Astrocyte of the cerebellum (primary cell): ENCODE measurements around the gene ZGPAT.

Experiments
- DNase-seq: peaks from one replicate; pipeline ENCODE4 v3.0.0-alpha.2; 2011; ENCODE audit warnings: low read depth
- H3K4me3 ChIP-seq: 2 replicates; pipeline ENCODE4 v1.5.1; 2011; ENCODE audit warnings: mild to moderate bottlenecking, low read depth, low read length, moderate library complexity
- in situ Hi-C: cut with HindIII; loops from 2 replicates; pipeline ENCODE4 v1.10.0; 2017; ENCODE audit warnings: low sequenced_read_pairs
- TF ChIP-seq, protein P1 (sequence below): IDR thresholded peaks from 2 replicates; pipeline ENCODE4 v1.5.1; 2012; ENCODE audit warnings: low read length, low read depth, moderate library complexity, mild to moderate bottlenecking; ENCODE audit errors: missing control alignments

ZGPAT gene

DNA sequence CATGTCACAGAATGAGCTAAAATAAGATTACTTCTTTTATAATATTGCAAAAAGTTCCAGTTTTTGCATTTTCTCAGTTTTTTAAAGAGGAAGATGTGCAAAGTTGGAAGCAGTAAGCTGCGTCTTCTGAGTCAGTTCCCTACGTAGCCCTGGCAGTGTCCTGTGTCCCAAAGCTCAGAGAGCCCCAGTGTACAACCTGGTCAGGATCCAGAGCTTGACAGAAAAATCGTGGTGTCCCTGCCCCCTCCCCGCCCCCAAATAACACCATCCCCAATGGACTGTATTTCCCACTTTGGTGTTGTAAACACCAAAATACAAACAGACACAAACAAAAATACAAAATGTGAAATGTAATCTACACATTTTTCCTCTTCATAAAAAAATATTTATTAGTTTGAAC, 36.3 kb downstream of the ZGPAT start:
- H3K4me3 ChIP-seq: no peak overlapping the region
- TF ChIP-seq, protein P1, sequence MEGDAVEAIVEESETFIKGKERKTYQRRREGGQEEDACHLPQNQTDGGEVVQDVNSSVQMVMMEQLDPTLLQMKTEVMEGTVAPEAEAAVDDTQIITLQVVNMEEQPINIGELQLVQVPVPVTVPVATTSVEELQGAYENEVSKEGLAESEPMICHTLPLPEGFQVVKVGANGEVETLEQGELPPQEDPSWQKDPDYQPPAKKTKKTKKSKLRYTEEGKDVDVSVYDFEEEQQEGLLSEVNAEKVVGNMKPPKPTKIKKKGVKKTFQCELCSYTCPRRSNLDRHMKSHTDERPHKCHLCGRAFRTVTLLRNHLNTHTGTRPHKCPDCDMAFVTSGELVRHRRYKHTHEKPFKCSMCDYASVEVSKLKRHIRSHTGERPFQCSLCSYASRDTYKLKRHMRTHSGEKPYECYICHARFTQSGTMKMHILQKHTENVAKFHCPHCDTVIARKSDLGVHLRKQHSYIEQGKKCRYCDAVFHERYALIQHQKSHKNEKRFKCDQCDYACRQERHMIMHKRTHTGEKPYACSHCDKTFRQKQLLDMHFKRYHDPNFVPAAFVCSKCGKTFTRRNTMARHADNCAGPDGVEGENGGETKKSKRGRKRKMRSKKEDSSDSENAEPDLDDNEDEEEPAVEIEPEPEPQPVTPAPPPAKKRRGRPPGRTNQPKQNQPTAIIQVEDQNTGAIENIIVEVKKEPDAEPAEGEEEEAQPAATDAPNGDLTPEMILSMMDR: no peak
- in situ Hi-C loops: no loop called here
- no peak for DNase-seq

DNA sequence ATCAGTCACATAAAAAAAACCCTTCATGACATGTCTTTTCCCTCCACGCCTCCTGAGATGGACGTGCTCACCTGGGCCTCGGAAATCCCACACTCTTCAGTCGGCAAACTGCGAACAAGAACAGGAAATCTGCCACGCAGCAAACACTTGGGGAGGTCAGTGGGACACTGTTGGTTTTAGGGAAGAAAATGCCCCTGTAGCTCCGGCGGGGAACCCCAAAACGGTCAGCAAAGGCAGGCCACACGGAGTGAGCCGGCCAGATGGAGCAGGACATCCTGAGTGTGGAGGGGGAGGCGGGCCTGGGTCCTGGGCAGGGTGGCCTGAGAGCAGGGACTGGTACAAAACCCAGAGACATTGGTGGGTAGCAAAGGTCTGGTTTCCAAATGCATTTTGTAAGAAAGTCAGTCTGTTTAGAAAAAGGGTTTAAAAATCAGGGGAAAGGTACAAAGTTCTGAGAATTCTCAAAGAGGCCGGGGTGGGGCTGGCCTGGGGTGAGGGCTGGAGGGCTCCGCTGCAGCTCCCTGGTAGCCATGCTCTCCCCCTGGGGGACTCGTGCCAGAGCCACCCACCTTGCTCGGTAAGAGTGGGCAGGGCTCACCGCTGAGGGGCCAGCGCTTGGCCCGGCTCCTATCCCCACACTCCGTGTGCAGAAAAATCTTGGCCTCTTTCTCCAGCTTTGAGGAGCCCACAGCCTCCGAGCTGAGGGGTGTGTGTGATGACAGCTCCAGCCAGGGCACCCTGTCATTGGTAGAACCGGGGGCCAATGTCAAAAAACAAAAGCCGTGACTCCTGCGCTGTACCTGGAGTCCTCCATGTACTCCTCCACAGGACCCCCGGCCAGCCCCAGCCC, 37.0 kb downstream of the ZGPAT start:
- in situ Hi-C loops: no loop called here
- no peak for DNase-seq
- no peak overlapping the region for H3K4me3 ChIP-seq
- TF ChIP-seq, protein P1: no peak

DNA sequence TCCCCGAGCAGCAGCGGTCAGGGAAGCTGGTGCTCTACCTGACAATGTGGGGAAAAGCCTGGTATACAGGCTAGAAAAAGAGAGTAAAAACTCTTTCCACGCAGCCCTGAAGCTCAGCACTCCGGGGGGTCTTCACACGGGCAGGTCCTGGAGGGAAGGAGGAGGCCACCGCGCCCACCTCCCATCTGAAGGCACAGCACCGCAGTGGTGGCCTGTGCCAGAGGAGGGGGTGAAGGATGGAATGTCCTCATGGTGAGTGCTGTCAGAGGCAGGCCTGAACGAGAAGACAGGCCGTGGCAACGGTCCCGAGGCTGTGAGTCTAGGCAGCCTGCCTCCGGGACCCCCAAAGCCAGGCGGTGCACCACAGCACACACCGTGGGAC, 37.6 kb downstream of the ZGPAT start:
- DNase-seq: no peak
- H3K4me3 ChIP-seq: no peak overlapping the region
- TF ChIP-seq, protein P1: no peak
- in situ Hi-C loops: no loop called here

DNA sequence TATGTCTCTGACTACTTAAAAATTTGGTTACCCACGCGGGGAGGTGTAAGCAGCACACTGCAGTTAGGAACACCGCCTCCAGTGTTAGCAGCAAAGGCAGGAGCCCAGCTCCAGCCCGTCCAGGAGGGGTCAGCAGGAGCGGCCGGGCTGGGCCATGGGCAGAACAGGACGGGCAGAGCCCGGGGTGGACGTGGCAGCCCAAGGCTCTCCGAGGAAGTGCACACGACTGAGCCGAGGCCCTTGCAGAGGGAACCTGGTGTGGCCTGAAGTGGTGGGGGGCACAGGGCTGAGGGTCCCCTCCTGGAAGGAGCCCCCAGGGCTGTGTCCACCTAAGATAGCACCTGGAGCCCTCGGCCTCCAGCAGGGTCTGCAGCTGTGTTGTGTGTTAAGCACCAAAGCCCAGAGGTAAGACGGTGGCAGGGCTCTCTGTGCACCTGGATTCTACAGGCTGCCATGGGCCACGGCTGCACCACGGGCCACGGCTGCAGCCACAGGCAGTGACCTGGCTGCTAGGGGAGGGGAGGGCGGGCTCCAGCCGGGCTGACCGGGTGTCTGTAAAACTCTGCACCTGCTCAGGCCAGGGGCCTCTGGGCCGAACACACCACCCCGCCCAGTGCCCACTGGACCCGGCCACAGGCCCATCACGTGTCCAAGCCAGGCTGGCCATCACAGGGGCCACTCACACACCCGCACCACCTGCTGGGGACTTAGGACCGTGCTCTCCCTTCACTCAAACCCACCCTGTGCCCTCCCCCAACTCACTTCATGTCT, 38.3 kb downstream of the ZGPAT start:
- DNase-seq: no peak
- in situ Hi-C loops: no loop called here
- no peak overlapping the region for H3K4me3 ChIP-seq
- TF ChIP-seq, protein P1: no peak

DNA sequence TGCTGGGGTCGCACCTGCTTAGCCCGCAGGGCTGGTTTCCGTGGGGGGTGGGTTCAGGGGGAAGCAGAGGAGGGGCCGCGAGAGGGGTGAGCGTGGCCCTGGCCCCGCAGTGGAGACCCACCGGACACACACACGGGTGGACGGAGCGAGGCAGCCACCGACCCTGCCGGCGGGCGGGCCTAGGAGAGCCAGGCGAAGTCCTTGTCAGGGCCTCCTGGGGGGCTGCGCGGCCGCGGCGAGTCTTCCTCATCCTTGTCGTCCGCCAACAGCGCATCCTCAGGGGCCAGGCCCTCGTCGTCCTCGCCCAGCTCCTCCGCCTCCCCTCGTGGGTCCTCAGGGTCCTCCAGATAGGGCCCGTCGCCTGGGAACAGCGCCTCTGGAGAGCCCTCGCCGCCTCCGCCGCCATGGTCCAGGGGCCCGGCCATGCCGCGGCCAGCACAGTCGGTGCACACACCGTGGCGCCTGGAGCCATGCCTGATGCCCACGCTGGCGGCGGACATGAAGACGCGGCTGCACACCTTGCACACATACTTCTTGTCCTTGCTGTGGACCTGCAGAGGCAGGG, 39.0 kb downstream of the ZGPAT start:
- in situ Hi-C loops: no loop called here
- TF ChIP-seq, protein P1: no peak
- DNase-seq: no peak
- no peak overlapping the region for H3K4me3 ChIP-seq

DNA sequence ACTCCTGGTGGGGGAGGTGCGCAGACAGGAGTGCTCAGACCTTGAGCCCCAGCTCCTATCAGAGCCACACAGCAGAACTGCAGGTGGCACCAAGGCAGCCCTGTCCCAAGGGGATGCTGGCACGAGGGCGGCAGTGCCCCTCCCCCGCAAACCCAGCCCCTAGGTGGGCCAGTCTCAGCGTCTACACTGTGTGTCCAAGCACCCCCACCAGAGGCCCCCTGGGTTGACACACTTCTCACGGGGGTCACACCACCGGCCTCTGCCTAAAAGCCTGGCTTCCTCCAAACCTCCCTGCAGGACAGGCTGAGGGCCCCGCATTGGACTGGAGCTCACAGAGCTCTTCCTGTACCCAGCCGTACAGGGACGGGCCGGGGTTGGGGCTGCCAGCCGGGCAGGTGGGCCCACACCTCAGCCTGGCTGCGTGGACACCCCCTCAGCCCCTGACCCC, 39.8 kb downstream of the ZGPAT start:
- in situ Hi-C loops: no loop called here

More for the DNA sequence above, 39.8 kb downstream of the ZGPAT start:
- no peak for DNase-seq
- TF ChIP-seq, protein P1: no peak
- no peak overlapping the region for H3K4me3 ChIP-seq
